HG02610 (cell line): ENCODE results near the gene ZNF296.

Source experiments
- ATAC-seq: cut with Tn5 transposase; IDR thresholded peaks from one replicate; pipeline ENCODE4 v1.9.1; 2021; ENCODE audit warnings: mild to moderate bottlenecking, moderate library complexity; ENCODE audit not compliant: unreplicated experiment

ZNF296 gene

DNA sequence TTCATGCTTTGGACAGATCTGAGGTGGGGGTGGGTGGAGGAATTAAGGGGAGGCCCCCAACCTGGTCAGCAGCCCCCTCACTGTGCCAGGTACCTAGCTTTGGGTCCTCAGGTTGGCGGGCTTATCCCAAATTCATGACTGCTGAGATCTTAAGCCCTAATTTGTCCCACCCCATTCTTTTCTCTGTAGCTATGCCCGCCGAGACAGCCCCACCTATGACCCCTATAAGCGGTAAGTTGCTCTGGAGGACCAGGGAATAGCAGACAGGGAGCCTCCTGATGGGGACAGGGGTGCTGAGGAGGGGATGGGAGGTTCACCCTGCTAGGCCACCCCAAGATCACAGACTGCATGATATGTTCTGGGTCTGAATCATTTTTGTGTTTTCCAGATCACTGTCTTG, 14.3 kb downstream of the ZNF296 start:
- no peak for ATAC-seq

DNA sequence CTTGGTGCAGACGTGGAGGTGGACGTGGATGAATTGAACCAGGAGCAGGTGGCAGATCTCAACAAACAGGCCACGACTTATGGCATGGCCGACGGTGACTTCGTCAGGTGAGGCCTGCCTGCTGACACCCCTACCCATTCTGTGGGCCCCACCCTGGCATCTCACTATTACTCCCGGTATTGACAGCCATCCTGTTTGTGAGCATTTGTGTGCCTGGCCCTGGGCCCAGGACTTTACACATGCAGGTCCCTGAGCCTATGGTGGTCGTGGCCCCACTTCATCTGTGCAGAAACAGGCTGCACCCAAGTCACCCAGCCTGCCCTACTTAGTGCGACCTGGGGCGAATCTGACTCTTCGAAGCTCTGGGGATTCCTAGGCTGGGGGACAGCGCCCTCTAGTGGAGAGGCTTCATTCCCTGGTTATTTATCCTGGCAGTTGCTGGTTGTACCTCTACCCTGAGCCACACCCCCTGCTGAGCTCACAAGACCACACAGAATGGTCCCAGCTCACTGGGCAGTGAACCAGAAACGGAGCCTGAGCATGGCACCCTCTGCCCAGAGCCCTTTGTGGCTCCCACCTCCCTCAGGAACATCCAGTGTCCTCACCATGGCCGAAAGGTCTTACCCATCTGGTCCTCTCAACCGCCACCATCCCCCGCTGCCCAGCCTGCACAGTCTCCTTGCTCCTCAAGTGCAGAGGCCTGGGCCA, 16.9 kb downstream of the ZNF296 start:
- ATAC-seq = no peak

DNA sequence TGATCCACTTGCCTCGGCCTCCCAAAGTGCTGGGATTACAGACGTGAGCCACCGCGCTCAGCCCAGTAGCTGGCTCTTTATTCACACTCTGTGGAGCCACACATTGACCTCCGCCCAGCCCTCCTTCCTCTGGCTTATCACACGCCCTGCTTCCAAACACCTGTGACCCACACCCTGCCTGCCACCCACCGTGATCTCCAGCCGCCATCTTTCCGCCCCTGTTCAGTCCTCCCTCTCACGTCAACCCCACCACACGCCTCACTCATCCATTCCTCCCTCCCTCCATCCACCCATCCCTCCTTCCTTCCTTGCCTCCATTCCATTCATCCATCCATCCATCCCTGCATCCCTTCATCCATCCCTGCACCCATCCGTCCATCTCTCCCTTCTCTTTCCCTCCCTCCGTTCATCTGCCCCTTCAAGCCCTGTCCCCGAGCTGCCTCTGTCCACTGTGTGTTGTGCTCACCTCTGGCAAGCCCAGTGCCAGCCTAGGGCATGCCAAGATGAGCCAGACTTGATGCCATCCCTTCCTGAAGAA, 17.6 kb downstream of the ZNF296 start:
- no peak for ATAC-seq

DNA sequence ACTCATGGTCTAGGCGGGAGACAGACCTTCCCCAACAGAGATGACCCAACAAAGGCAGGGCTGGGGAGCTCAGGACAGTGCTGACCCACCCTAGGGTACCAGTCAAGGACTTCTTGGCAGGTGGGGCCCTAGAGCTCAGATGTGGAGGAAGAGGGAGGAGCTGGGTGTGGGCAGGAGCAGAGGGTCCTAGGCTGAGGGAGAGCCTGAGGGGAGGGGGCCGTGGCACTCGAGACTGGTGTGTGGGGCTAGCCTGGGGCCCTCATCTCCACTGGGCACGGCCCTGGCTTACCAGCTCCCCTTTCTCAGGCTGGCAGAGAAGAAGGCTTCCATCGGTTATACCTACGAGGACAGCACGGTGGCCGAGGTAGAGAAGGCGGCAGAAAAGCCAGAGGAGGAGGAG, 18.8 kb downstream of the ZNF296 start:
- no peak for ATAC-seq

DNA sequence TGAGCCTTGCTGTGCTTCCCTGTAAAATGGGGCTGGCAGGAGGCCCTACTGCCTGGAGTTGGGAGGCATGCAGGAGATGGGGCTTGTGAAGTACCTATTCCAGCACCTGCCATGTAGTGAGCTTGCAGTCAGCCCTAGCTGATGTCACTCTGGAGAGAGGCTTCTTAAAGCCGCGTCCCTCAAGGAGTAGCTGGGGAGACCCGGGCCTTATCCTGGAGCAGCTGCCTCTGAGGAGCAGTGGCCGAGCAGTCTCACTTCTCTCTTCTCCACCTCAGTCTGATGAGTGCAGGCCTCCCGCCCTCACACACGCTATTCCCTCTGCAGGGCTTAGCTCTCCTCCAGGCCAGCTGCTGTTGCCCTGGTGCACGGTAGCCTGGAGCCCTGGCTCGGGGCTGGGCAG, 19.4 kb downstream of the ZNF296 start:
- no peak for ATAC-seq

DNA sequence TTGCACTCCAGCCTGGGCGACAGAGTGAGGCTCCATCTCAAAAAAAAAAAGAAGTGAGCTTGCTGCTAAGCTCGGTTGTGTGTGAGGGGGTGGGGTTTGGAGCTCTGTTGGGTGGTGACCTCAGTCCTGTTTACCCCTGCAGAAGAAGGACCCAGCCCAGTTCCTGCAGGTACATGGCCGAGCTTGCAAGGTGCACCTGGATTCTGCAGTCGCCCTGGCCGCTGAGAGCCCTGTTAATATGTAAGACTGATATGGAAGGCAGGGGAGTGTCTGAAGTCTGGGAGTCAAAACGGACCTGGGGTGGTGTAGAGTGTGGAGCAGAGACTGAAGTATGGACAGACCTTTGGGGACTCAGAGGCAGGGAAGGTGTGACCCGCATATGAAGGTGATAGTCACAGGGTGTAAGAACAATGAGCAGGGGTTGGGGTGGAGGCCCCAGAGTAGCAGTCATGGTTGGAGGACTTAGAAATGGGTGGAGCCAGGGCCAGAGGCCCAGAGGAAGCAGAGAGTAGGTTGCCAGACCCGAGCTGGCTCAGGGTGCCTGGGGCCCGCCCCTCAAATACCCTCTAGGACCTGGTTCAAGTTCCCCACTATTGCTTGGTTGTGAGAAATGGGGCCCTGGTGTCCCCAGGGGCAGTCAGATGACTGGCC, 24.2 kb downstream of the ZNF296 start:
- no peak for ATAC-seq

DNA sequence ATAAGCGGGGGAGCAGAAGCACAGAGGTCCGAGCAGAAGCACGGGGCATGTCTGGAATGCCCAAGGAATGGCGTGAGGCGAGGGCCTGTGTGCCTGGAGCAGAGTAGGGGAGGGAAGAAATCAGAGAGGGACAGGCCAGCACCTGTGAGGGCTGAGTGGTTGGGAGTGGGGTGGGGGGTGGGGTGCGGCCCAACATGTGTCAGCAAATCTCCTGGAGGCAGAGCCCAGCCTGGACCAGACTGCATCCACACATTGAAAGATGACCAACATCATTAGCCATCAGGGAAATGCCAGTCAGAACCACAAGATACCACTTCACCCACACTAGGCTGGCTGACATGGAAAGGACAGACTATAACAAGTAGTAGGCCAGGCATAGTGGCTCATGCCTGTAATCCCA, 26.2 kb downstream of the ZNF296 start:
- no peak for ATAC-seq

DNA sequence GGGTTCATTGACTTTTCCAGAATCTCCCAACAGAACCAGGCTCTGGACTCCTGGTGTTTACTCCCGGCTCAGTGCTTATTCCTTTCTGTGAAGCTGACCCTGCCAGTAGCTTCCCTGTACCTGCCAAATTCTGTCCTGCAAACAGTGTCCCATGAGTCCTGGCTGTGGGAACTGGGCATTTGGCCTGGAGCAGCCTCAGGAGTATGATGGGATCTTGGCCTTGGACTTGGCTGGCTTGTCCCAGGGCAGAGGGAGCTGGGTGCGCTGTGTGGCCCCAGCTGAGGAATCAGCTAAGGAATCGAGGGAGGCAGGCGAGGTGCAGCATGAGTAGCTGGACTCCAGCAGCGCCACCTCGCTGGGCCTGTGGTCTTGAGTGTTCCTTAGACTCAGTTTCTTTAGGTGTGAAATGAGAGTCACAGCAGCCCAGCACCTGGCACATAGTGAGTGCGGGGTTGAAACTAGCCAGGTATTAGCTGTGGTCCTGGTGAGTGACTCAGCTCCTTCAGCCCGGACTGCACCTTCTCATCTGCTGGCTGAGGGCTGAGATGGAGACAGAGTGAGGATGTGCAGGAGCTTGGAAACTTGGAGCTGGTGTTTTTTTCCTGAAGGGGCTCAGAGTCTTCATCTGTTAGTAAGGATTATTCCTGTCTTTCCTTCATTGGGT, 27.1 kb downstream of the ZNF296 start:
- ATAC-seq = no peak

DNA sequence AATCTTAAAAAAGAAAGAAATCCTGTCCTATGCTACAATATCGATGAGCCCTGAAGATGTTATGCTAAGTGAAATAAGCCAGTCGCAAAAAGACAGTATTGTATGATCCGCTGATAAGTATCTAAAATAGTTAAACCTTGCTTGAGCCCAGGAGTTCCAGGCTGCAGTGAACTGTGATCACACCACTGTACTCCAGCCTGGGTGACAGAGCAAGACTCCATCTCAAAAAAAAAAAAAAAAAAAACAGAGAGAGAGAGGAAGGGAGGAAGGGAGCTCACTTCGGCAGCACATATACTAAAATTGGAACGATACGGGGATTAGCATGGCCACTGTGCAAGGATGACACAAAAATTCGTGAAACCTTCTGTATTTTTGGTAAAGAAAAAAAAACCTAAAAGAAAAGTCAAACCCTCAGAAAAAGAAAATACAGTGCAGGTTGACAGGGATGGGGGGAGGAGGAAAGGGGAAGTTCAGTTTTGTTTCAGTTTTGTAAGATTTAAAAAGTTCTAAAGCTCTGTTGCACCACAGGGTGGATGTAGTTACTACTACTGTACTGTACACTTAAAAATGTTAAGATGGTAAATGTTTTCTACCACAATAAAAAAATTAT, 29.0 kb downstream of the ZNF296 start:
- ATAC-seq = peak; percentile 51

DNA sequence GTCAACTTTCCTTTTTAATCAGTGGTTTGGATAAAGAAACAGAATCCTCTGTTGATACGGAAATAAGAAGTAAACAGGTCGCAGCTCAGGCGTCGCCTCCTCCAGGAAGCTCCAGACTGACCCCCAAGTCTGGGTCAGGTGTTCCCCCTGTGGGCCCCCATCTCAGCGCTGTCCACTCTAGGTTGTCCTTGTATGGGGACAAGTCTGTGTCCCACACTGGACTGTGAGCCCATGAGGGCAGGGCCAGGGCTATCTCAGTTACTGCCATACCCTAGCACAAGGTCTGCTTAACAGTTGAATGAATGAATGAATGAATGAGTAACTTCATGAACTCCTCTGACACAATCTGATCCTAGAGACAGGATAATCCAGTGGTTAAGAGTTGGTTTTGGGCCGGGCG, 29.9 kb downstream of the ZNF296 start:
- ATAC-seq = no peak

DNA sequence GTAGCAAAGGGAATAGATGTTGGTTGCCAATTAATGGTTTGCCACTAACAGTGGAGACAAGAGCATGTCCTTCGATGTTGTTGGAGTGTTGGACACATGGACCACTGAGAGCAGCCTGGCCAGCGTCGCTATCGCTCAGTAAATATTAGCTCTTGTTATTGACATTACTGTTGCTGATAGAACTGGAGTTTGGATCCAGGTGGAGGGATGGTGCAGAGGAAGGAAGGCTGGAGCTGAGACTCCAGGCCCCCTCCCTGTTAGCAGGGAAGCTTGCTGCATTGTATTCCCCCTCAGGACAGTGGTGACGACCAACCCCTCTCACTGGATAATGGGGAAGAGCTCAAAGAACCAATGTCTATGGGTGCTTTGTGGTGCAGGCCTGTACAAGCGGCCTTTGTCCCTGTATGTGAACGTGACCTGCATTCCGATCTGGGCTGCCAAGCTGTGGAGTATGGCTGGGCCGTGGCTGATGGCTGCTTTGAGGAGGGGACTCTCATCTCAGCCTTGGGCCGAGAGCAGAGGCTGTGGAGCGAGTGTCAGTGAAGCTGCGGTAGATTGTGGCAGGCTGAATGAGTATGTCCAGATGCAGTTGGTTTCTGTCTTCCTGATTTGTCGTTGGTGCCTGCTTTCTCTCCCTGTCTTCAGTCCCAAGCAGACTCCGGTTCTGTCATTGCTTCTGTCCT, 30.5 kb downstream of the ZNF296 start:
- no peak for ATAC-seq

DNA sequence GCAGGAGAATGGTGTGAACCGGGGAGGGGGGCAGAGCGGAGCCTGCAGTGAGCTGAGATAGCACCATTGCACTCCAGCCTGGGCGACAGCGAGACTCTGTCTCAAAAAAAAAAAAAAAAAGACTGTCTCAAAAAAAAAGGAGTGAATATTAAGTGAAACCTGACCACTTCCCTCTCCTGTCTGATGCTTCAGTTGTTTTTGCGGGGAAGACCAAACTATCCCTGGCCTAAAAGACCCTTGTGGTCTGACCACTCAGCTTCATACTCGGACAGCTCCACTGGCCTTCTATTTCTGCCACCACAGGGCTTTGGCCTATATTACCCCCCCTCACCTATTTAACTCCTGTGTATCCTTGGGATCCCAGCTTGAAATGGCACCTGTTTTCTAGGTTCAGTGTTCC, 35.2 kb downstream of the ZNF296 start:
- ATAC-seq = no peak

DNA sequence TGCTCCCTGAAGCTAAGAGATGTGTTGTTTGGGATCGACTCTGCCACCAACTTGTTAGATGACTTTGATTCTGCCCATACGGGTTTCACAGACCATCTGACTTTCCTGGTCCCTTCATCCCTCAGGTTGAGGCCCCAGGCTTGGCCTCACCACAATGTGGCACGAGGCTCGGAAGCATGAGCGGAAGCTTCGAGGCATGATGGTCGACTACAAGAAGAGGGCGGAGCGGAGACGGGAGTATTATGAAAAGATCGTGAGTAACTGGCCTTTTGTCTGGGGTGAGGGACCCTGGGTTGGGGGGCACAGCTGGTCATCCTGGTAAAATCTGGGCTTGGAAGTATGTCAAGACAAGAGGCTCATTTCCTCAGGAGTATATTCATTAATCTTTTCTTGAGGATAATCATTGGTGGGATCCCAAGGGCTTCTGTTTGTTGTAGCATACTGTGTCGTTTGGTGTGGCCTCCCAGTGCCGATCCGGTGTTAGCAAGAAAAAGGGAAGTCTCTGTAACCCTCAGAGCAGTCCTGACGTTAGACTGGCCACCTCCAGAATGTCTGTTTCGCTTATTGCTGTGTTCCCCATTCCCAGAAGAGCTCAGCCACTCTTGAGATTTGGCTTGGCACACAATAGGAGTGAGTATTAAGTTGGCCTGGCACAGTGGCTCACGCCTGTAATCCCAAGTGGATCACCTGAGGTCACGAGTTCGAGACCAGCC, 36.1 kb downstream of the ZNF296 start:
- no peak for ATAC-seq

DNA sequence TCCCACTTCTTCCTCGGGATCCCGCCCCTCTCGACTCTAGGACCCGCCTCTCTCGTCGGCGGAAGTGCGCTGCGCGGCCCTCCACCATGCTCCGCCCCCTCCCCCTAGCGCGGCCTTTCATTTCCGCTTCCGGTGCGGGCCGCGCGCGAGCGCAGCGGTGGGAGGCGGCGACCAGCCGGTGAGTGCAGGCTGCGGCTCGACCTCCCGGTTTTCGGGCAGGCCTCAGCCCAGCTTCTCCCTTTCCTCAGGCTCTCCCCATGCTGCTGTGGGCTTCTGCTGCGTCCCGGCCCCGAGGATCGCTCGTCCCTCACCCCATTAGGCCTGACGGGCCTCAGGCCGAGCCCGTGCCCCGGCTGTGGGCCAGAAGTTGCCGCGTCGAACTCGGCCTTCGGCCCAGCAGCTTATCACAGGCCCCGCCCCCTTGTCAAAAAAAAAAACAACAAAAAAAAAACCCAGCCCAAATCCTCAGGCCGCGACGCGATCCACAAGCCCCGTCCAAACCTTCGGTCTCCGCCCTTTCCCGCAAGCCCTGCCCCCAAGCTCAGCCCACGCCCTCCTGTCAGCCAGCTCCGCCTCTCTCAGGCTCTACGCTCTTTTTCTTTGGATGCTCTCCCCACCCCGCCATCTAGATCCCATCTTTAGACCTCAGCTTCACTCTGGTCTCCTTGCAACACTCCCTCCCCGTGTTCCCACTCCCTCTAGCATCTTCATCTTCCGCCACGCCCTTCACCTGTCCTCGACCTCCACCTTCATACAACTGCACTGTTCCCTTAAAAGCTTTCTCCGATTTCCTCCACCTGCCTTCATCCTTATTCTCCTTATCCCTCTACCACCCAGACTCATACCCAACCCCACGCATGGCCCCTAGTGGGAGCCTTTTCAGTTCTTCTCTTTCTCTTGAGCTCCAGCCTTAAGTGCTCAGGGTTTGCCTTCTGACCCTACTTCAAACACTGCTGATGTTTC, 37.1 kb downstream of the ZNF296 start, which contains the start of gene CLASRP:
TSS of gene CLASRP (plus strand) at position 115 of the 963 bp plus-strand sequence. CDS start 1,168 bp downstream, outside the sequence.
- peak; percentile 73 for ATAC-seq

DNA sequence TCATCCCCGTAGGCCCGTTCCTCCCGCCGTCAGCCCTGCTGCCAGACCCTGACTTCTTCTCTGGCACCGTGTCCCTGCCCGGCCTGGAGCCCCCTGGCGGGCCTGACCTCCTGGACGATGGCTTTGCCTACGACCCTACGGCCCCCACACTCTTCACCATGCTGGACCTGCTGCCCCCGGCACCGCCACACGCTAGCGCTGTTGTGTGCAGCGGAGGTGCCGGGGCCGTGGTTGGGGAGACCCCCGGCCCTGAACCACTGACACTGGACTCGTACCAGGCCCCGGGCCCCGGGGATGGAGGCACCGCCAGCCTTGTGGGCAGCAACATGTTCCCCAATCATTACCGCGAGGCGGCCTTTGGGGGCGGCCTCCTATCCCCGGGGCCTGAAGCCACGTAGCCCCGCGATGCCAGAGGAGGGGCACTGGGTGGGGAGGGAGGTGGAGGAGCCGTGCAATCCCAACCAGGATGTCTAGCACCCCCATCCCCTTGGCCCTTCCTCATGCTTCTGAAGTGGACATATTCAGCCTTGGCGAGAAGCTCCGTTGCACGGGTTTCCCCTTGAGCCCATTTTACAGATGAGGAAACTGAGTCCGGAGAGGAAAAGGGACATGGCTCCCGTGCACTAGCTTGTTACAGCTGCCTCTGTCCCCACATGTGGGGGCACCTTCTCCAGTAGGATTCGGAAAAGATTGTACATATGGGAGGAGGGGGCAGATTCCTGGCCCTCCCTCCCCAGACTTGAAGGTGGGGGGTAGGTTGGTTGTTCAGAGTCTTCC, 38.7 kb downstream of the ZNF296 start:
- ATAC-seq = no peak

DNA sequence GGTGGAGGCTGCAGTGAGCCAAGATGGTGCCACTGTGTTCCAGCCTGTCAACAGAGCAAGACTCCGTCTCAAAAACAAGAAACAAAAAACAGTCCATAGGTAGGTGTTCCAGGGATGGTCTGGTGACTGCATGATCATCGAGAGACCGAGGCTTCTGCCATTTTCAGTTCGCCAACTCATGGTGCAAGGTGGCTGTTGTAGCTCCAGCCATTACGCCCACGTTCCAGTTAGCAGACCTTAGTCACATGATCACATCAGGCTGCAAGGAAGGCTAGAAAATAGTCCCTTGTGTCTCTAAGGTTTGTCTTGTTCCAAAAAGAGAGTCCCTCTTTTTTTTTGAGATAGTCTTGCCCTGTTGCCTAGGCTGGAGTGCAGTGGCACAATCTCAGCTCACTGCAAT, 40.5 kb downstream of the ZNF296 start:
- ATAC-seq = no peak

DNA sequence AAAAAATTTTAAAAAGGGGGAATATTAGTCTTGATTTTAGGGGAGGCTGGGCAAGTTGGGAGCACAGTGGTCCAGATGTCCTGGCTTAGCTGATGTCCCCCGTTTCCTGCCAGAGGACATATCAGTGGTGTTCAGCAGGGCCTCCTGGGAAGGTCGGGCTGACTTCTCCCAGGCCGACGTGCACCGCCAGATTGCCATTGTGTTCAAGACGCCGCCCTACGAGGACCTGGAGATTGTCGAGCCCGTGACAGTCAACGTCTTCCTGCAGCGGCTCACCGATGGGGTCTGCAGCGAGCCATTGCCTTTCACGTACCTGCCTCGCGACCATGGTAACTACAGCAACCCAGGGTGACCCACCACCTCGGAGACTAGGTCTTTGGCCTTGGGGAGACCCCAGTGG, 43.9 kb downstream of the ZNF296 start:
- ATAC-seq = no peak

DNA sequence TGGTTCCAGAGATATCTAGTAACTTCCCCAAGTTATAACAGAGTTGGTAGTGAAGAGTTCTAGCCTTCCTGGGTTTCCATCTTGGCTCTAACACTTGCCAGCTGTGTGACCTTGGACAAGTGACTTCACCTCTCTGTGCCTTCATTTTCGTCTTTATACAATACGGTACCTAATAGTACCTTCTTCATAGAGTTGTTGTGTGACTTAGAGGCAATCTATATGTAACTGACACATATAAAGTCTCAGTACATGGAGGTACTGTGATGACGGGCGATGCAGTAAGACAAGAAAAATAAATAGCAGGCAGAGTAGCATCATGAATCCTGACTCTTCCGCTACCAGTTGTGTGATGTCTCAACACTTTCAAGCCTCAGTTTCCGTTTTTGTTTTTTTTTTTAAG, 45.5 kb downstream of the ZNF296 start:
- no peak for ATAC-seq
